ENCODE data around the gene OPALIN.

GRCh38 chr10:96380821-96381220 lies 22.0 kb upstream of the OPALIN start:
- TF ChIP-seq POLR2A (IDR thresholded peaks at IDR 0.05; ENCODE audit: low read depth, low read length) (no peak), POLR2AphosphoS5 (IDR thresholded peaks at IDR 0.05; ENCODE audit: low read depth, low read length) (no peak)

Measured in GM12892 (cell line).